PC-3 (cell line): ENCODE results near the gene PDE6A.

Experiments
- CTCF ChIP-seq: fragments of 300-600 bp; sonication (generic); conservative IDR thresholded peaks from 2 replicates; pipeline ENCODE4 v1.5.1; 2017; ENCODE audit warnings: antibody characterized with exemption, low read depth, mild to moderate bottlenecking, low read length
- EZH2phosphoT487 ChIP-seq: fragments of 300-600 bp; sonication (generic); IDR thresholded peaks from 2 replicates; pipeline ENCODE4 v1.6.1; 2018; ENCODE audit warnings: mild to moderate bottlenecking, antibody characterized with exemption, low read length, borderline replicate concordance

GRCh38 chr5:149963729-149964128 is 19.1 kb upstream of the PDE6A start:
- TF ChIP-seq CTCF = no peak
- no peak for TF ChIP-seq EZH2phosphoT487
